GDM1 (cell line): ENCODE data around the gene KDM4C.
"Not testable (repeated sequence)": the region's sequence is repeated elsewhere in the genome, so short reads cannot be mapped to it uniquely, and the experiment has no call there.

ENCODE experiments used
- DNase-seq: peaks from one replicate; lab custom pipeline; 2025; lab: John Stamatoyannopoulos, UW

Gene KDM4C

DNA sequence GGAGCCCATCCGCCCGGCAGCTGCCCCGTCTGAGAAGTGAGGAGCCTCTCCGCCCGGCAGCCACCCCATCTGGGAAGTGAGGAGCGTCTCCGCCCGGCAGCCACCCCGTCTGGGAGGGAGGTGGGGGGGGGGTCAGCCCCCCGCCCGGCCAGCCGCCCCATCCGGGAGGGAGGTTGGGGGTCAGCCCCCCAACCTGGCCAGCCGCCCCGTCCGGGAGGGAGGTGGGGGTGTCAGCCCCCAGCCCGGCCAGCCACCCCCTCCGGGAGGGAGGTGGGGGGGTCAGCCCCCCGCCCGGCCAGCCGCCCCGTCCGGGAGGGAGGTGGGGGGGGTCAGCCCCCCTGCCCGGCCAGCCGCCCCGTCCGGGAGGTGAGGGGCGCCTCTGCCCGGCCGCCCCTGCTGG is 49.9 kb downstream of the KDM4C start:
- not testable (repeated sequence) for DNase-seq

DNA sequence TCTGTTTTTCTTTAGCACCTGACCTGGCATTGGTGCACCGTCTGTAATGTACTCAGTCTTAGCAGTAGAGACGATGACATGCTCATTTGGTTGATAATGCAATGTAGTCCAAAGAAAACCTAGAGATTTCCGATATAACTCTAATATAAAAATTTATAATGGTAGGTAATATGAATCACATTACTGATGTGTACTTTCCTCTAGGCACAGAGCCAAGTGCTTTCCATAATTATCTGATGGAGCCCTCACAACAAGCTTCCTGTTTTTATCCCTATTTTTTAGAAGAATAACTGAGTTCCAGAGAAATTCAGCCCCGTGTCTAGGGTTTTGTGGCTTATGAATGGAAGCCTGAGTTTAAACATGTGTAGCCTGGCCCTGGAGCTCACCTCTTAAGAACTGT is 53.7 kb downstream of the KDM4C start:
- no peak for DNase-seq

DNA sequence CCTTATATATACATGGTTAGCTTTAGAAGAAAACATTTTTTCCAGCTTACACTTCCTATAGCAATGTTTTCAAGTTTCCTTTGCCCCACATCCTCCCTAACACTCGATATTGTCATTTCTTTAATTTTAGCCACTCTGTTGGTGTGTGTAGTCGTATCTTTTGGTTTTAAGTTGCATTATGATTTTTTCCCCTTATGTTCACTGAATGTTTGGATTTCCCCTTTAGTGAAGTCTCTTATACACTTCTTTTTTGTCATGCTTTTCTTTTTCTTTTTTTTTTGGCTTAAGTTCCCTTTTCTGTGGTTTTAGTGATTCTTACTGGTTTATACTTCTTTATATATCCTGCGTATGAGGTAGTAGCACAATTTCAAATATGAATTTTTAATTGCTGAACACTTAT is 58.8 kb downstream of the KDM4C start:
- DNase-seq, result no peak

DNA sequence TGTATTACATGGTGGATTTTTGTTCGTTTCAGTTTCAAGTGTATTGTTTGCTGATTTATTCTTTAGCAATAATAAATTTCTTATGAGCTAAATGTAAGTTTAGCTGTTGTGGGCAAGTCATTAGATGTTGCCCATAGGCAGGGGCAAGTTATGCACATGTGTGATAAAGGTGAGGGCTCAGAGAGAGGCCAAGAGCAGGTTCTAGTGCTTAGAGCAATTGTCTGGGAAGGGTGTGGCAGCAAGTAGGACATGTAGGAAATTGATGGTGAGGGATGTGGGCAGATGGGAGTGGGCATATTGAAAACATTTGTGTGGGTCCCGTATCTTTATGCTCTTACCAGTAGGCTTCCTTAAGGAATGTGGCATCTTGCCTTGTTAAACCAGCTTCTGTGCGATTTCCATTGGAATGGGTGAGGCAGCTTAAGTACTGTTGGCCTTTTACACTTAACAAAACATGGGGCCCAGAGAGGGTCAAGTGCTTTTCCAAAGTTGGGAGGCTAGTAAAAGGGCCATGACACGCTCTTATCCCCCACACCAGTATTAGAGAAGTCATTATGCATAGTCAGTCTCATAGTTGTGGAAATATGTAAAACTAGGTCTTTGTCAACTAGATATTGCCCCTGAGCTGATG is 60.6 kb downstream of the KDM4C start:
- DNase-seq, result no peak

DNA sequence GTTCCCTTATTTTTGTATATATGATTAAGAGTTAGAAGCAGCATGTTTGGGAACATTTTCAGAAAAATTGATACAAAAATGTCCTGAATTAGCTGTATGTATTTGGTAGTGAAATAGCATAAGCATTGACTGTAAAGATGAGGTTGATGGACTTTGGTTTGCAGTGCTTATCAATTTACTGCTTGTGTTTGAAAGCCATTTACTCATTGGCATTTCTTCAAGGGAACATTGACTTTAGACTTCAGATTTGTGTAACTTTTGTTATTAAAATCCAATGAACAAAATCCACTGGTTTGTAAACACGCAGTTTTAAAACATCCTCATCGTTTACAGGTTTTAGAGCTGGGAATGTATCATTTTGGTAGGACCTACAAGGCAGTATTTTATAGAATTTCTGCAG is 61.3 kb downstream of the KDM4C start:
- DNase-seq, result no peak

DNA sequence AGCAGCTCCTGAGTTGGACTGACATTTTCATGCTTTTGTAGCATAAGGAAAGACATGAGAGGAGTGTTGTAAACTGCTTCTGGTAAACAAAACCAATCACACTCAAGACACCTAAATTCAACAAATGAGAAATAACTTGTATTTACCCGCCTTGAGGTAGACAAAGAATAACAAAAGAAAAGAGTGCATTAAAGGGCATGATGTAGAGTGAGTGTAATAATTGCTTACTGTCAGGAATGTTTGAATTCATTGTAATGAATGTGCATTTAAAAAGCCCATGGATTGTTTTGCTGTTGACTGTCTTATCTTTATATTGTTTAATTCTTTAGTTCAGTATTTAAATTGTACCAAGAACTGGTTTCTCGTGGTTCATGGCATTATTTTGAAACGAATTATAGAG is 61.8 kb downstream of the KDM4C start:
- no peak for DNase-seq

DNA sequence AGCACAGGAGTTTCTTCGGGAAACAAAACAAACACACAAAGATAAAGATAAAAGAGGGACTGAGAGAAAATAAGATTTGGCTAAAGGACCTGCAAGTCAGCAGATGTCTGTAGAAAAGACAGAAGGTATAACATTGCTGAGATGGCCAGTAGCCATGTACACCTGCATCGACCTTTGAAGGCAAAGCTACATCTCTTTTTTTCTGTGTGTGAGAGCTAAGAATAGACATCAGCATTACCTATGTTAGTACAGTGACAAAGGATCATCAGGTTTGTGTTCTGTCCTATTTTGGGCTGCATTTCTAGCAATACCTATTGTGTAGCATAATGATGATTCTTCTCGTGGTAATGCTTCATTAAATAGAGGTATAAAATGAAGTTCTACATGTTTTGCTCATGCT is 64.9 kb downstream of the KDM4C start:
- DNase-seq, result no peak

DNA sequence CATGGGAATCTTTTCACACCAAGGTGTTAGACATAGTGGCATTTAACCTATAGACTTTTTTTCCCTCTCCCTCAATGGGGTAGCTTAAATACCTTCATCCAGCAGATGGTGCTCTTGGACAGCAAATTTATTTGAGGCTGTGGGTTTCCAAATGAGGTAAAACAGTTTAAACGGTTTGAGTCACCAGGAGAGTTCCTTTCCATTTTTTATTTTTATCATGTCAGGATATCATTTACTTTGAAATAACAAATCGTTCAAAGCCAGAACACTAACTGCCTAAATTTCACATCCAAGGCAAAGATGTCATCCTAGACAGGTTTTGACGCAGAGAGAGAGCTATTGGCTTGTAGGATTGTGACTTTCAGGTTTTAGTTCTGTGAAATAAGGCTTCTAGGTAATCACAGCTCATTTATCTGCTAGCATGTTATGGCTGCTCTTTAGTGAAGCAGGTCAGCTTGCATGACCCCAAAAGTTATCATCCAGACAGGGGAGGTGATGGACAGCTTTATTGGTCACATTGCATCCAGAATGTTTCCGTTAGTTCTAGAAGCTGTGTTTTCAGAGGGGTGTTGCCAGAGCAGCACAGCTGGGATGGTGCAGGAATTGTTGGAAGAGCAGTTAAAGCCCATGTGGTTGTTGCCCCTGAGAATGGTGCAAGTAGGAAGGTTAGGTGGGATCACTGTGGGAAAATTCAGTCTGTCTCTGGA is 69.8 kb downstream of the KDM4C start:
- peak; percentile 39 for DNase-seq

DNA sequence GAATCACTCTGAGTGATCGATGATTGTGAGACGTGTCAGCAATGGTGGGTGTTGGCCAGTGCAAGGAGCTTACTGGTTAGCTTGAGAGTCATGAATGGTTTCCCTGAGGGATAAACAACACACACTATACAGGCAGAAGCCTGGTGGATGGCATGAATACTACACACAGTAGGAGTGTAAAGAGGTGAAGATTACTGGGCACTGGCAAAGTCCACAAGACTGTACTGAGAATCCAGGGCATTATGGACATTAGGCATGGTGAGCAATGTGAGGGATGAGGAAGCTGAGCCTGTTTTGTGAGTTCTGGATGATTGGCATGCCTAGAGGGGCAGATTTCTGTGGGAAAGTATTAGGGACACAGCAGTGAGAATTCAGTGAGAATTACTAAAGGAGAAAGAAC is 71.3 kb downstream of the KDM4C start:
- no peak for DNase-seq

DNA sequence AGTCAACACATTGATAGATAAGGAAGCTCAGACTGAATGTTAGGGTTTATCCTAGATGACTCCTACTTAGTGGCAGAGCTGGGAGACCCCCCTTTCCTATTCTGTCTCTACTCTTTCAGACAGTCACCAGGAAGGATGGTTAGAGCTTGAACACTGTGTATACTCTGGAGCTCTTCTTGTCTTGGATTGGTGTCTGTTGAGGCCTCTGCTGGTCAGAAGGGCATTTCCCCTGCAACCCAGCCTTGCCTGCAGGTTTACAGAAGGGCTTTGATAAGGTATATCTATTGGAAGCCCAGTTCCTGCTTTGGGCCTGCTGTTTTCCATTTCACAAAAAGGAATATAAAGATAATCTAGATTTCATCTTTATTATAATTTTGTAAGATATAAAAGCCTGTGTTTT is 71.8 kb downstream of the KDM4C start:
- no peak for DNase-seq

DNA sequence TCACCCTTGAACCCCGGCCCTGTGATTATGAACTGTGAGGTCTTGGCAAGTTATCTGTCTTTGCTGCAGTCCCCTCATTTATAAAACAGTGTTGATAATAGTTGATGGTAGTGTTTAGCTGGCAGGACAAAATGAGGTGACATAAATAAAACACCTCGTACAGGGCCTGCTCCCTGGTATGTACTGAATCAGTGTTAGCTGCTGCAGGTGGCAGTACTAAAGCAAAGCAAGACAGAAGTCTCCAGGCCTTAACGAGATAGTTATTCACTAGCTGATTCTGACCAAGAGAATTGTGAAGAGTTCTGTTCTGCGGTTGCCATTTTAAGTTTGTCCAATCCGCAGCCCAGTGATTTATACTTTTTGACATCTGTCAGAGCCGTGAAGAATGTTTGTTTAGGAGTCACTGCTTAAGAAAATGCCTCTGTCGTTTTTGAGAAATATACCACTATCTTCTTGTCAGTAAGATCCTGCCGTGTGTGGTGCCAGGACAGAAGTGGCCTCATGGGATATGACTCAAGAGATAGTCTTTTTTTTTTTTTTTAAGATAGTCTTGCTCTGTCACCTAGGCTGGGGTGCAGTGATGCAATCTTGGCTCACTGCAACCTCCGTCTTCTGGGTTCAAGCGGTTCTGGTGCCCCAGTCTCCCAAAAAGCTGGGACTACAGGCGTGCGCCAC is 75.9 kb downstream of the KDM4C start:
- DNase-seq, result no peak

DNA sequence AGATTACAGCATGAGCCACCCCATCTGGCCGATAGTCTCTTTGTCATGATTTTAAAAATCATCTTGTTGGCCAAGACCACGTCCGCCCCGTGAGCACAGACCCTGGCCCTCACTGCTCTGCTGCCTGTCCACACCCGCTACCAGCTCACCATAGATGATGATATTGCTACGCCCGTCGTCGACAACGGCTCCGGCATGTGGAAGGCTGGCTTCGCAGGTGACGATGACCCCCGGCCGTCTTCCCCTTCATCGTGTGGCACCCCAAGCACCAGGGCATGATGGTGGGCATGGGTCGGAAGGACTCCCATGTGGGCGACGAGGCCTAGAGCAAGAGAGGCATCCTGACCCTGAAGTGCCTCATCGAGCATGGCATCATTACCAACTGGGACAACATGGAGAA is 76.5 kb downstream of the KDM4C start:
- DNase-seq, result no peak

DNA sequence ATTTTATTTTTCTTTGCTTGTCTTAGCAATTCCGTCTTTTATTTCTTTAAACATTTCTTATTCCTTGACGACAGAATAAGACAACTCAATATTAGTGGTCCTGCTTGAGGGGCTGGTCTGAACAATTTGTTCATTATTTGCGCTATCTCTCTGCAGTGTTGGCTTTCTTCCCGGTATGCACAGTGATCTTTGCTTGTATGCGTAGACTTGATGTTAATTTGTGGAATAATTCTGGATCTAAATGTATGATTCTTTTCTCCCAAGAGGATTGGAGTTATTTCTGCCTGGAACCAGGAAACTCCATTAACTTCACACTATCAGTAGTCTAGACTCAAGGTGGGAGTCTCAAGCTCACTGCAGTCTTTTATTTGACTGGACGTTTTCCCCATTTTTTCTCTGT is 80.4 kb downstream of the KDM4C start:
- no peak for DNase-seq

DNA sequence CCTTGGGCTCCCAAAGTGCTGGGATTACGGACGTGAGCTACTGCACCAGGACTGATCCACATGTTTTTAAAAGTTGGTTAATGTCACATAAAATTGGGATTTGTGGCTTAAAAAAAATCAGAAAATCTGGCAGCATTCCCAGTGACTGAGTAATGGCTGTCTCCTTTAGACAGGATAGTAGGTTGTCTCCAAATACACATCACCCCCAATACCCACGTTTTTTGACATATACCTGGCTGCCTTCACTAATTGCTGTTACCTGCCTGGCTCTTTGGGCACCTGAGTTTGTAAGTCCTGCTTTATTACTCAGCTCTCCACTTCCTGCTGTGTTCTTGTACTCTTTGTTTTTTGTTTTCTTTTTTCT is 84.8 kb downstream of the KDM4C start:
- DNase-seq, result no peak

DNA sequence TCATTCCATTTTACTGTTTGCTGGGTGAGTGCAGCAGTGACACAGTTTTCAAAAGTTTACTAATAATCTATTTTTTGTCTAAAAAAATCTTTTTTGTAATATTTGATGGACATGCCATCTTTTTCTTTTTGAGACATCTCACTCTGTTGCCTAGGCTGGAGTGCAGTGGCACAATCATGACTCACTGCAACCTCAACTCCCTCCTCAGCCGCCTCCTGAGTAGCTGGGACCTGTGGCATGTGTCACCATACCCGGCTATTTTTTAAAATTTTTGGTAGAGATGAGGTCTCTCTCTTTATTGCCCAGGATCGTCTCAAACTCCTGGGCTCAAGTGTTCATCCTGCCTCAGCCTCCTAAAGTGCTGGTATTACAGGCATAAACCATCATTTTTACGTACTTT is 86.0 kb downstream of the KDM4C start:
- no peak for DNase-seq

DNA sequence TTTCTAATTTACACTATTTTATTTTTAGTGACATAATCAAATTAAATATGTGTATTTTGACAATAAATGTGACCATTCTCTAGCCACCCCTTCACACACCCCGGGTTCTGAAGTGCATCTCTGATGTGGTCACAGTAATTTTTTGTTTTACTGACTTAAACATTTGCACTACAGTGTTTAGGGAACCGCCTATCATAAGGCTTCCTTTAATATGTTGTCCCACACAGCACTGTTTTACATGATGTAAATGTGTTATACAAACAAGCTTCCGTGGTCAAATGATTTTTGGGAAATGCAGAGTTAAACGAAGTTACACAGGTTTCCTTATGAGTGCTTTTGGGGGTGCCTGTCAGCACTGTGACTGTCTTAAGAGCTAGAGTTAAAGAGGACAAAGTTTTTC is 86.5 kb downstream of the KDM4C start:
- no peak for DNase-seq

DNA sequence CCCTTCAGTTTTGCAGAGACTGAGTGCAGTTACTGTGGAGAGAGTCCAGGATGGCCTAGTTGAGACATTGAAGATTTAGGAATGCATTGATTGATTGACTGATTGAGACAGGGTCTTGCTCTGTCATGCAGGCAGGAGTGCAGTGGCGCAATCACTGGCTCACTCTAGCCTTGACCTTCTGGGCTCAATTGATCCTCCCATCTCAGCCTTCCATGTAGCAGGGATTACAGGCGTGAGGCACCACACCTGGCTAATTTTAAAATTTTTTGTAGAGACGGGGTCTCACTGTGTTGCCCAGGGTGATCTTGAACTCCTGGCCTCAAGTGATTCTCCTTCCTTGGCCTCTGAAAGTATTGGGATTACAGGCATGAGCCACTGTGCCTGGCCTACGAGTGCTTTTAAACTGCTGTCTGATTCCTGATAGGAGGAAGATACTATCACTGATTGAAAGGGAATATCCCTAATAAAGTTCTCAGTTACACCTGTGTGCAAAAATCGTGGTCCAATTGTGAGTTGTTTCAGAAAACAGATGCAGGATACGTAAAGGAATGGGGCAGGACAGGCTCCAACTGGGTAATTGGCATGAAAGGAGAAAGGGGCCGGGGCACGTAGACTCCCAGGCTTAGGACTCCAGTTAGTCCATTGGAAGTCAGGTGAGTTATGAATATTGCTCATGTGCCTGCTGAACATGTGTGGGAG is 87.5 kb downstream of the KDM4C start:
- no peak for DNase-seq

DNA sequence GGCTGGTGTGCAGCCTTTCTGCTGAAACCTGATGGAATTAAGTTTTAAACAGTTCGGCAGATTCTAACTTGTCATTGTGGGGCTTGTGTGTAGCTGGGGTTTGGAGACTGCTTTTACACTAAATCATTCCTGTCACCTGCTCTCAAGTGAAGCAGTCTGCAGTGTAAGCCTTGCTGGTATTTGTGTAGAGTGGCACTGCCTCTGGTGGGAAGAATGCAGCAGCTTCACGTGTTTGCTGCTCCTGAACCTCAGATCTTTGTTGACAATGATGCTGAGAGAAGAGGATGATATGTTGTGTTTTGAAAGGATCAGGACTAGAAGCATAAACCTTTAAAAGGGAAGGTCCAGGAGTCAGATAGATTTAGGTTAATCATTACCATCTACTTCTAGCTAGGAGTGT is 88.1 kb downstream of the KDM4C start:
- no peak for DNase-seq

DNA sequence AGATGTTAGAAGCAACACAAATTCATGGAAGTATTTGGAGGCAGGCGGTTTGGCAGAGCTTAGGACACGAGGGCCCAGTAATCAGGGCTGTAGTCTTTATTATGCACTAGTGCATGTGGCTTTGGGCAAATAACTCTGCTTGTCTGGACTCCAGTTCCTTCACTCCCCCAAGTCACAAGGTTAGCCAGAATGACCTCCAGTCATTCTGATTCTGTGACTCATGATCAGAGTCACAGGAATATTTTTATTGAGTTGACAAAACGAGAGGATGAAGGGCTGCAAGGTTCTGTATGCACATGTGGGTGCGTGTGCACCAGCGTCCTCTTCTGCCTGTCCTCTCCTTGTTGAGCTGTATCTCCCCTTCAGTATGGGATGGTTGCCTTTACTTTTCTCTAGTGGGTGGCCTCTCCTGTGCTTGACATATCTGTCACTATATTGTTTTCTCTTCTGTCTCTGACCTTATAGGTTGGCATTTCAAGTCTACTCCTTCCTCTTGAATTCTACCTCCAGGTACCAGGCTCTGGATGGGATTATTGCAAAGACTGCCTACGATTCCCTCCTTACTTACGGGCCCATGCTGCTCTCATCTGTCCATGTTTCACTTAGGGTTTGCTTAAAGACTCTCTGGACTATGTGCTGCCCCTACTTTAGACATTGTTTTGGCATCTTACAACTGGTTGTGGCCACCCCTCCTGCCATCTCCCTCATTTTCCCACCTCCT is 94.6 kb downstream of the KDM4C start:
- no peak for DNase-seq

DNA sequence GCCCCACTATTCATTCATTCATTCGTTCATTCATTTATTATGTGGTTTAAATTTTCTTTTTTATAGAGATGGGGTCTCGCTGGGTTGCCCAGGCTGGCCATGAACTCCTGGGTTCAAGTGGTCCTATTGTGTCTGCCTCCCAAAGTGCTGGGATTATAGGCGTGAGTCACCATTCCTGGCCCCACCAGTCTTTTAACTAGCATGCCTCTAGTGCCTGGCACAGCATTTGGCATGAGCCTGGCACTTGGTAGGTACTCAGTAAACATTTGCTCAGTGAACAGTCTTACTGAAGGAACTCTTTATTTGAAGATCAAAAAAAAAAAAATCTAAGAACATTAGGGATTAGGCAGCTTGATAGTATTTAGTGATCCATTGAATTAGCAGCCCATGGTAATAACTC is 98.1 kb downstream of the KDM4C start:
- DNase-seq, result no peak

DNA sequence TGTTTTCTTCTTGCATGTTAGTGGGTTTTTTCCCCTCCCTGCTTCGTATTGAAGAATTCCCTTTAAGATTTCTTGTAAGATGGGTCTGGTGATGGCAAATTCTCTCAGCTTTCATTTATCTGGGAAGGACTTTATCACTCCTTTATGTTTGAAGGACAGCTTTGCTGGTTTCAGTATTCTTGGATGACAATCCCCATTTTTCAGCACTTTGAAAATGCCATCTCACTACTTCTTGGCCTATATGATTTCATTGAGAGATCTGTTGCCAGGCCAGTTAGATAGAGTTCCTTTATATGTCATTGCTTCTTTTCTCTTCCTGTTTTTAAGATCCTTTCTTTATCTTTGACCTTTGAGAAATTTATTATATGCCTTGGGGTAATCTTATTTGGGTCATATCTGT is 106.3 kb downstream of the KDM4C start:
- DNase-seq, result no peak
